EH (cell line): Measurements from ENCODE around the gene PANK4.

ENCODE experiments used
- DNase-seq: peaks from one replicate; pipeline ENCODE4 v3.0.0-alpha.2; 2015; ENCODE audit warnings: low read depth

The PANK4 gene

GRCh38 chr1:2512862-2513421 lies 13.5 kb downstream of the PANK4 start:
- no peak for DNase-seq

GRCh38 chr1:2510366-2511155 lies 15.8 kb downstream of the PANK4 start:
- DNase-seq: no peak

- DNase-seq: no peak
These were observed 16.8 kb downstream of the PANK4 start for GRCh38 chr1:2509589-2509988.

GRCh38 chr1:2508751-2509150 lies 17.6 kb downstream of the PANK4 start:
- no peak for DNase-seq

- no peak for DNase-seq
These were observed 18.2 kb downstream of the PANK4 start for GRCh38 chr1:2508180-2508579.

- no peak for DNase-seq
These were observed 18.6 kb downstream of the PANK4 start for GRCh38 chr1:2507744-2508155.

- peak; percentile 32 for DNase-seq
These were observed 19.4 kb downstream of the PANK4 start for GRCh38 chr1:2506901-2507565.

GRCh38 chr1:2506007-2506860 lies 20.2 kb downstream of the PANK4 start:
- DNase-seq: no peak

- no peak for DNase-seq
These were observed 20.9 kb downstream of the PANK4 start for GRCh38 chr1:2505461-2505994.

GRCh38 chr1:2504949-2505272 lies 21.5 kb downstream of the PANK4 start:
- no peak for DNase-seq

GRCh38 chr1:2504225-2504948 lies 22.0 kb downstream of the PANK4 start:
- DNase-seq: peak; percentile 10

- DNase-seq: no peak
These were observed 22.7 kb downstream of the PANK4 start for GRCh38 chr1:2503554-2504224.

GRCh38 chr1:2502661-2503553 lies 23.5 kb downstream of the PANK4 start:
- no peak for DNase-seq

GRCh38 chr1:2502210-2502609 lies 24.2 kb downstream of the PANK4 start:
- DNase-seq: no peak

GRCh38 chr1:2501820-2502119 lies 24.6 kb downstream of the PANK4 start:
- no peak for DNase-seq

- DNase-seq: no peak
These were observed 25.2 kb downstream of the PANK4 start for GRCh38 chr1:2501041-2501819.

GRCh38 chr1:2499986-2500596 lies 26.3 kb downstream of the PANK4 start:
- DNase-seq: no peak

GRCh38 chr1:2499260-2499659 lies 27.1 kb downstream of the PANK4 start:
- no peak for DNase-seq

GRCh38 chr1:2498648-2499047 lies 27.7 kb downstream of the PANK4 start:
- no peak for DNase-seq
